GM19455 (cell line): ENCODE results near the gene PTPRN2.
"Not testable (repeated sequence)": the region's sequence is repeated elsewhere in the genome, so short reads cannot be mapped to it uniquely, and the experiment has no call there.

Experiments
- ATAC-seq: cut with Tn5 transposase; IDR thresholded peaks from one replicate; pipeline ENCODE4 v1.9.1; 2021; ENCODE audit not compliant: unreplicated experiment

PTPRN2 gene

GRCh38 chr7:158289231-158289630 is 298.4 kb downstream of the PTPRN2 start:
- ATAC-seq = no peak

GRCh38 chr7:158286210-158286609 is 301.4 kb downstream of the PTPRN2 start:
- no peak for ATAC-seq

GRCh38 chr7:158285383-158285770 is 302.2 kb downstream of the PTPRN2 start:
- ATAC-seq = no peak

- no peak for ATAC-seq
Observed at GRCh38 chr7:158284617-158285382, 302.8 kb downstream of the PTPRN2 start.

- no peak for ATAC-seq
Observed at GRCh38 chr7:158284121-158284520, 303.5 kb downstream of the PTPRN2 start.

GRCh38 chr7:158283016-158283974 is 304.3 kb downstream of the PTPRN2 start:
- ATAC-seq = no peak

GRCh38 chr7:158282461-158283001 is 305.1 kb downstream of the PTPRN2 start:
- ATAC-seq = no peak

GRCh38 chr7:158281441-158281840 is 306.2 kb downstream of the PTPRN2 start:
- ATAC-seq = no peak

GRCh38 chr7:158280448-158281144 is 307.0 kb downstream of the PTPRN2 start:
- ATAC-seq = no peak

- no peak for ATAC-seq
Observed at GRCh38 chr7:158279539-158280447, 307.8 kb downstream of the PTPRN2 start.

- no peak for ATAC-seq
Observed at GRCh38 chr7:158278745-158279320, 308.8 kb downstream of the PTPRN2 start.

- ATAC-seq = no peak
Observed at GRCh38 chr7:158277219-158278141, 310.1 kb downstream of the PTPRN2 start.

GRCh38 chr7:158276414-158277218 is 311.0 kb downstream of the PTPRN2 start:
- ATAC-seq = no peak

- ATAC-seq = no peak
Observed at GRCh38 chr7:158275711-158276413, 311.8 kb downstream of the PTPRN2 start.

- no peak for ATAC-seq
Observed at GRCh38 chr7:158274996-158275395, 312.6 kb downstream of the PTPRN2 start.

- no peak for ATAC-seq
Observed at GRCh38 chr7:158274404-158274811, 313.2 kb downstream of the PTPRN2 start.

- not testable (repeated sequence) for ATAC-seq
Observed at GRCh38 chr7:158273756-158274342, 313.8 kb downstream of the PTPRN2 start.
